GM12873 (cell line): ENCODE data around the gene ETFBKMT.

ENCODE experiments used
- TF ChIP-seq, protein P1 (sequence below): IDR thresholded peaks from 2 replicates; pipeline ENCODE4 v1.5.1; 2012; ENCODE audit warnings: low read depth, mild to moderate bottlenecking, moderate library complexity, low read length, control low read depth; ENCODE audit not compliant: insufficient read depth; ENCODE audit errors: missing control alignments

Gene ETFBKMT, protein sequence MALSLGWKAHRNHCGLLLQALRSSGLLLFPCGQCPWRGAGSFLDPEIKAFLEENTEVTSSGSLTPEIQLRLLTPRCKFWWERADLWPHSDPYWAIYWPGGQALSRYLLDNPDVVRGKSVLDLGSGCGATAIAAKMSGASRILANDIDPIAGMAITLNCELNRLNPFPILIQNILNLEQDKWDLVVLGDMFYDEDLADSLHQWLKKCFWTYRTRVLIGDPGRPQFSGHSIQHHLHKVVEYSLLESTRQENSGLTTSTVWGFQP

GRCh38 chr12:31659087-31659942, at the start of gene ETFBKMT:
TSS of gene ETFBKMT (plus strand) at chr12:31659688. CDS start at chr12:31661954, 2,266 bp downstream.
- TF ChIP-seq, protein P1, sequence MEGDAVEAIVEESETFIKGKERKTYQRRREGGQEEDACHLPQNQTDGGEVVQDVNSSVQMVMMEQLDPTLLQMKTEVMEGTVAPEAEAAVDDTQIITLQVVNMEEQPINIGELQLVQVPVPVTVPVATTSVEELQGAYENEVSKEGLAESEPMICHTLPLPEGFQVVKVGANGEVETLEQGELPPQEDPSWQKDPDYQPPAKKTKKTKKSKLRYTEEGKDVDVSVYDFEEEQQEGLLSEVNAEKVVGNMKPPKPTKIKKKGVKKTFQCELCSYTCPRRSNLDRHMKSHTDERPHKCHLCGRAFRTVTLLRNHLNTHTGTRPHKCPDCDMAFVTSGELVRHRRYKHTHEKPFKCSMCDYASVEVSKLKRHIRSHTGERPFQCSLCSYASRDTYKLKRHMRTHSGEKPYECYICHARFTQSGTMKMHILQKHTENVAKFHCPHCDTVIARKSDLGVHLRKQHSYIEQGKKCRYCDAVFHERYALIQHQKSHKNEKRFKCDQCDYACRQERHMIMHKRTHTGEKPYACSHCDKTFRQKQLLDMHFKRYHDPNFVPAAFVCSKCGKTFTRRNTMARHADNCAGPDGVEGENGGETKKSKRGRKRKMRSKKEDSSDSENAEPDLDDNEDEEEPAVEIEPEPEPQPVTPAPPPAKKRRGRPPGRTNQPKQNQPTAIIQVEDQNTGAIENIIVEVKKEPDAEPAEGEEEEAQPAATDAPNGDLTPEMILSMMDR: peak; percentile 31

GRCh38 chr12:31612819-31613218, 46.7 kb upstream of the ETFBKMT start:
- TF ChIP-seq, protein P1: no peak

- TF ChIP-seq, protein P1: no peak
Observed at GRCh38 chr12:31618228-31619025, 41.1 kb upstream of the ETFBKMT start.

- TF ChIP-seq, protein P1: no peak
Observed at GRCh38 chr12:31620311-31620710, 39.2 kb upstream of the ETFBKMT start.

DNA sequence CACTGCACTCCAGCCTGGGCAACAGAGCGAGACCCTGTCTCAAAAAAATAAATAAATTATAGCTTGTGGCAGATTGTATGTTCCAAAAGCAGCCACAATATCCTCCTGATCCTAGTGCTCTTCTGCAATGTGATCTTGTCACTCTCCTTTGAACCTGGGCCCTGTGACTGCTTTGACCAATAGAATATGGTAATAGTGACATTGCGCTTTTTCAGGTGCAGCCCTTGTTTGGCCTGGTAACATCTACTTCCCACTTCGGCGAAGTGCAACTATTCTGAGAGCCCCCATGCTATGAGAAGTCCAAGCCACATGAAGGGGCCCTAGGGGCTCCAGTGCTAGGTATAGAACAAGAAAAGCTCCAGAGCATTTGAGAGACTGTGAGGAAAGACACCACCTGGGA, 37.5 kb upstream of the ETFBKMT start:
- TF ChIP-seq, protein P1: no peak

DNA sequence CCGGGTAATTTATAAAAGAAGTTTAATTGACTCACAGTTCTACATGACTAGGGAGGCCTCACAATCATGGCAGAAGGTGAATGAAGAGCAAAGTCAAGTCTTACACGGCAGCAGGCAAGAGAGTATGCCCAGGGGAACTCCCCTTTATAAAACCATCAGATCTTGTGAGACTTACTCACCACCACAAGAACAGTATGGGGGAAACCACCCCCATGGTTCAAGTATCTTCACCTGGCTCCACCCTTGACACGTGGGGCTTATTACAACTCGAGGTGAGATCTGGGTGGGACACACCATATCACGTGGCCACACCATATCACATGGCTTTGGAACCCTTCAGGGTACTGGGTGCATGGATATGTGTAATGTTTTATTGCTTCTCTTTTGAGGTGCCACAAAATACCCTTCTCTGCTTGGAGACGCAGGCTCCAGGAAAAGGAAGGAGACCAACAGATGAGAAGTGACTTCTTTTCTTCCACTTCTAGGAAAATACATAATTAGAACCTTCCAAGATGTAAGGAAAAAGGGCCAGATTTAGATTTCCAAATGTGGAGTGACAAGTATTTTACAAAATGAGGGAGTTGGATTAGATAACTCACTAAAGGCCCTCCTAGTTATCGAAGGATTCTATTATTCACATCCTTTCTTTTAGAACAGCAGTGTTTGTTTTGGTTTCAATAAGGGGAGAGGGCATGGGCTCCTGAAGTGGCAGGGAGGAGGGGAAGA, 33.1 kb upstream of the ETFBKMT start:
- TF ChIP-seq, protein P1: no peak
